Measurements from ENCODE around the gene MESD.

Gene MESD

GRCh38 chr15:80931721-80932512 is 57.7 kb downstream of the MESD start:
- DNase-seq = no peak

GRCh38 chr15:80931191-80931590 is 58.4 kb downstream of the MESD start:
- no peak for DNase-seq

GRCh38 chr15:80929689-80930088 is 59.9 kb downstream of the MESD start:
- no peak for DNase-seq

- DNase-seq = no peak
Measured at GRCh38 chr15:80929225-80929624, 60.4 kb downstream of the MESD start.

- DNase-seq = no peak
Measured at GRCh38 chr15:80926126-80926525, 63.5 kb downstream of the MESD start.

GRCh38 chr15:80925597-80926059 is 64.0 kb downstream of the MESD start:
- DNase-seq = no peak

- no peak for DNase-seq
Measured at GRCh38 chr15:80924278-80924677, 65.3 kb downstream of the MESD start.

- no peak for DNase-seq
Measured at GRCh38 chr15:80923668-80924067, 66.0 kb downstream of the MESD start.

- no peak for DNase-seq
Measured at GRCh38 chr15:80921736-80922410, 67.7 kb downstream of the MESD start.

- no peak for DNase-seq
Measured at GRCh38 chr15:80920271-80920699, 69.3 kb downstream of the MESD start.

- no peak for DNase-seq
Measured at GRCh38 chr15:80918196-80918783, 71.3 kb downstream of the MESD start.

- DNase-seq = no peak
Measured at GRCh38 chr15:80916056-80916455, 73.6 kb downstream of the MESD start.

- no peak for DNase-seq
Measured at GRCh38 chr15:80915472-80915871, 74.1 kb downstream of the MESD start.

GRCh38 chr15:80913541-80913940 is 76.1 kb downstream of the MESD start:
- no peak for DNase-seq

GRCh38 chr15:80912673-80913072 is 76.9 kb downstream of the MESD start:
- DNase-seq = no peak

GRCh38 chr15:80911821-80912220 is 77.8 kb downstream of the MESD start:
- DNase-seq = no peak

GRCh38 chr15:80906159-80906766 is 83.4 kb downstream of the MESD start:
- no peak for DNase-seq

GRCh38 chr15:80904998-80905397 is 84.6 kb downstream of the MESD start:
- no peak for DNase-seq

GRCh38 chr15:80902298-80902801 is 87.3 kb downstream of the MESD start:
- no peak for DNase-seq

- no peak for DNase-seq
Measured at GRCh38 chr15:80898040-80898439, 91.6 kb downstream of the MESD start.
